Fibroblast of peridontal ligament (primary cell): ENCODE data around the gene FRY.
A peak's percentile ranks its signal among the peaks of the same experiment; 100 is the strongest.

Source experiments
- DNase-seq: peaks from one replicate; pipeline ENCODE4 v3.0.0-alpha.2; 2010; ENCODE audit errors: extremely low read depth

FRY gene

DNA sequence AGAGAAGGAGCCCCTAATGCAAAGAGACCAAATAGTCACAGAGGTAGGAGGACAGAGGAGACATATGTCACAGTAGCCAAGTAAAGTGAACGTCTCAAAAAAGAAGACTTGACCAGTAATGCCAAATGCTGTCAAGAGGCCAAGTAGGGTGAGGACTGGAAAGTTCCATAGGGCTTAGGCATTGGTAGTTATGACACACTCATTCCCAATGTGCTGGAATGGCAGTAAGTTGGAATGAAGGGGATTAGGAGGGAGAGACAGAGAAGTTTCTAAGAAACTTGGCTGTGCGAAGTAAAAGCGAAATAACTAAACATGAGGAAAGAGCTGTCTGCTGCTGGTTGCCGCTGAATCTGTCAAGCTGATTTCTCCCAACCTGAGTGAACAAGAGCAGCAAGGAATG is 14.9 kb upstream of the FRY start:
- DNase-seq = no peak

DNA sequence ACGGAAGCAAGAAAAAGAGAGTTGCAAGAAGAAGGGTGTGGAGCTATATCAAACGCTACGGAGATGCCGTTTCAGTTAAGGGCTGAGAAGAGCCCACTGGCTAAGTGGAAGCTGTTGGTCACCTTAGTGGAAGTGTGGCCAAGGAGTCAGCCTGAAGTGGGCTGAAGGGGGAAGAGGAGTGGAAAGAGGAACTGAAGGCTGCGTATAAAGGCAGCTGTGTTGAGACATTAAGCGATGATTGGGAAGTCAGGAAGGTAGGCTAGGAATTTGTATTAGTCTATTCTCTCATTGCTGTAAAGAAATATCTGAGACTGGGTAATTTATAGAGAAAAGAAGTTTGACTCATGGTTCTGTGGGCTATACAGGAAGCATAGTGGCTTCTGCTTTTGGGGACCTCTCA is 14.1 kb upstream of the FRY start:
- no peak for DNase-seq

DNA sequence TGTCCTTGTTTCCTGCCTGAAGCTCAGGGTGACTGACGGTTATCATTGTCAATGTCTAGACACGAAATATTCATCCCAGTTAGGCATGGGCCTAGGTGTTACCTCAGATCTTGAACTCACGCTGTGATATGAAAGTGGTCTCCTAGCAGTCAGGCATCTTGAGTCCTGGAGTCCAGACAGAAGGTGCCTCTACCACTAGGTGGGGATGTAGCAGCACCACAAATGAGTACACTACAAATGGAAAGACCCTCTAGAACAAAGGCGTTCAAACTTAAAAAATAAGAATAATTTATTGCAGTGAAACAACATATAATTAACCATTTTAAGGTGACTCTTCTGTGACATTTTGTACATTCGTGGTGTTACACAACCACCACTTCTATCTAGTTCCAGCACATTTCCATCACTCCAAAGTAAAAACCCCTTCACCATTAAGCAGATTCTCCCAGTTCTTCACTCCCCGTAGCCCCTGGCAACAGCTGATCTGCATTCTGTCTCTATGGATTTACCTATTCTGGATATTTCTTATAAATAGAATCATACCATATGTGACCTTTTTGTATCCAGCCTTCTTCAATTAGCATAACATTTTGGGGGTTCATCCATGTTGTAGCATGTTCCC is 11.9 kb upstream of the FRY start:
- DNase-seq = peak; percentile 83

DNA sequence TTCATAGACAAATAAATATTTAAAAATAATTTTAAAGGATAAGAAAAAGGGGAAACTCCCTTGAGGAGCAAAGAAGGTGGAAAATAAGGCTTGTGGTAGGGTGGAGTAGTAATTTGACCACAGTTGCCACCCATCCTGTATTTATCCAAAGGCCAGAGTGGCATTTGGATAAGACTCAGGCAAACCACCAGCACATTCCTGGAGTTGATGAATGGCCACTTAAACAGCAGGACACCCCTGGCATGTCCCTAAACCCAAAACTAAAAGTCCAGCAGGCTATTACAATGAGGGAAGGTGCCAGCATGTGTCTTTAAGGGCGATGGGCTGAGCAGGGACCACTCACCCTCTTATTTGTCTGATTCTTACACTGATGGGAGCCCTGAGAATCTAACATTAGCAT is 9.8 kb upstream of the FRY start:
- DNase-seq = no peak

DNA sequence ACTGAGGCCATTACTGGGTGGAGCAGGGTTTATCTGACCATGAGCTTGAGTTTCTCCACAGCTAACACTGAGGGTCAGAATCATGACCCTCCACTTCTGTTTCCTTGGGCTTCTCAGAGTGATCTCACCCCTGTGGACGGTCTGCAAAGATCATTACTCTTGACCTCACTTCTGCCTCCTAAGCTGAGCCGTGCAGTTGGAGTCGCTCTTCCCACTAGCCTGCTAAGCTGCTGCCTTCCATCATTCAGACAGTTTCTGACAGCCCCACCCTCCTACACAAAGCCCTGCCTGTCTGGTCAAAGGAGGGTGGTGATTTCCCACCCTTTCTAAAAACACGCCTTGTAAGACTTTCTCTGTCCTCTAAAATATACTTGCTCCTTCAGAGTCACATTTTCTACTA is 9.3 kb upstream of the FRY start:
- no peak for DNase-seq

- DNase-seq = no peak
These were observed 8.5 kb upstream of the FRY start for GRCh38 chr13:32023096-32023495.

DNA sequence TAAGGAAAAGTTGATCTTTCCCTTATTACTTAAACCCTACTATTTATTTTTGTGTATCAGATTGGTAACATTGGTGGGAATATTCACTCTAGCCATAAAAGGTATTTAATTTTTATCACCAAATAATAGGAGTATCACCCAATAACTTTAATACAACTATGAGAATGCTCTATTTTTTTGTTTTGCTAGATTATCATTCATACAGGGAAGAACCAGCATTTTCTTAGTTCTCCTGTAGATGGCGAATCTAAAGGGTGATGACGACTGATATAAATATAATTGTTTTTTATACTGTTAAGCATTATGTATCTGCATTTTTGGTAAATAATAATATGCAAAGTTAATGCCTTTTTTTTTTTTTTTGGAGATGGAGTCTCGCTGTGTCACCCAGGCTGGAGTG is 7.9 kb upstream of the FRY start:
- peak; percentile 51 for DNase-seq

- no peak for DNase-seq
These were observed 6.8 kb upstream of the FRY start for GRCh38 chr13:32024750-32025149.

DNA sequence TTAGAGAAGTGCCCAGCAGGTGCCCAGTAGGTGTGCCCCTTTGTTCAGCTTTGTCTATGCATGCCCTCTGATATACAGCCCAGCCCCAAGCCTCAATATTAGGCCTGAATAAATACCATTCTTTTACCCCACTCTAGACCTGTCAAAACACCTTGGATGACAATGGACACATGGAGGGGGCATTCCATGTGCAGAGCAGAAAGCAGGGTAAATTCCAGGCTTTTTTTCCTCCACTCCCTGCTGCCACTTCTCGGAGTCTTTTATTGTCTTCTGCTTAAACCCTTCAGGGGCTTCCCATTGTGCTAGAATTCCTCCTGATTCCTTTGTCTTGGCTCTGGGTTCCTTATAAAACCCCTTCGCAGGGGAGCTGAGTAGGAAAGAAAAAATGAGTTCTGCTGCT is 5.8 kb upstream of the FRY start:
- no peak for DNase-seq

- no peak for DNase-seq
These were observed 5.0 kb upstream of the FRY start for GRCh38 chr13:32026623-32027022.

DNA sequence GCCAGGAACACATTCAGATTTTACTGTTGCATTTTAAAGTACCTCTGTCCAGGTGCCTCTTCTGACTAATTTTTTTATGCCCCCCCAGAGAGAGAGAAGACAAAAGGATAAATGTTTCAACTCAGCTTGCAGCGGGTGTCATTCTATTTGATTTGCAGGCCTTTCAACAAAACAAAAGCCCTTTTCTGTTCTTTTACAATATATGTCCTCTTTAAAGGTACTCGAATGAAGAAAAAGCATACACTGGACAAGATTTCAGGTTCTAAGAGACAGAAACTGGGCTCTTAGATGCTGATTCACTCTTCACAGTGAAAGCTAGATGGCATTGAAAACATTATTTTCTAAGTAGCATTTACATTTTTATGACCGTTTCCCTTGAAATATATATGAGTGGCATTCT is 2.9 kb upstream of the FRY start:
- DNase-seq = no peak

DNA sequence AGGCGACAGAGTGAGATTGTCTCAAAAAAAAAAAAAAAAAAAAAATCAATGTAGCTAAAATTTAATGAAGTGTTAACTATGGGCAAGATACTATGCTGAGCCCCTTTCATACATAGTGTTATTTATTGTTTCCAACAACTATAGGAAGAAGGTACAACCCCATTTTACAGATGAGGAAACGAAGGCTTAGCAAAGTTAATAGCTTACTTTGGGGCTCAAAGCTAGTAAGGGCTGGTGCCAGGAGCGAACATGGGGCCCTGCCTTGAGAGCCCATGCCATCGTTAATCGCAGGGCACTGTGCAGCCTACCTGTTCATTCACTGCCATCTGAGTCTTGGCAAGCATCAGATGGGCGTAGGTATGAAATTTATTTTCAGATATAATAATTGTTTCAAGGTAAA is 1.9 kb upstream of the FRY start:
- no peak for DNase-seq

GRCh38 chr13:32031815-32032370 is 319 bp downstream of the FRY start:
- no peak for DNase-seq

DNA sequence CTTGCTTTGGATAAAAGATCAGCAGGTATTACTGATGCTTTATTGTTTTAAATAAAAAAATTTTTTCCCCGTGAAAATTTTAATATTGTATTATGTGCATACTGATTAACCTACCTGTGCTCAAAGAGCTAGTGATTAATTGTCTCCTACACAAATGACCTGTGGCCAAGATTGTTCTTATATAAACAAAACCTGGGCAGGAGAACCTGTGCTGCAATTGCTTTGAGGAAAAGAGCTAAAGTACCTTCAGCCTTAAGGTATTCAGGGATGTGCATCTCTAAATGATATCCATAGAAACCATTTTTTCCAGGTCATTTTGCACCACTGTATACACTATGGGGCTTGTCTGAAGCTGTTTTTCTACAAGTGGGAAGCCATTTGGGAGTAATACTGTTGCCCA is 1.2 kb downstream of the FRY start:
- no peak for DNase-seq

DNA sequence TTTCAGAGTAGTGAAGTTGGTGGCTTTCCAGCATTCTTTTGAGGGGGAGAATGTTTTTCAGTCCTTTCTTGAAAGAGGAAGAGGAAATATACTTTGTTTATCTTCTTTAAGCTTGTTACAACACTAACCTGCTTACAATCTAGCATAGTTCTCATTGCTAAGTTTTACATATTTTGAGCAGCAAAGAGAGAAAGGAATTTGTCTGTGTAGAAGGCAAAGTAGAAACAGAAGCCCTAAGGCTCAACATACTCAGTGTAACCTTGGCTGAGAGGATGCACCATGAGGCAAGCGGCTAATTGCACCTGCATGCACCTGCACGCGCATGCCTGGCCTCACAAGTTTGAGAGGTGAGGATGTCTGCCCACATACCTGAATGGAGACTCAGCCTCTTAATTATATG is 2.2 kb downstream of the FRY start:
- DNase-seq = no peak

GRCh38 chr13:32035716-32036115 is 4.1 kb downstream of the FRY start:
- DNase-seq = no peak

GRCh38 chr13:32036126-32036695 is 4.6 kb downstream of the FRY start:
- DNase-seq = no peak

- DNase-seq = no peak
These were observed 5.2 kb downstream of the FRY start for GRCh38 chr13:32036757-32037156.

- no peak for DNase-seq
These were observed 5.9 kb downstream of the FRY start for GRCh38 chr13:32037471-32037870.

GRCh38 chr13:32038343-32038742 is 6.8 kb downstream of the FRY start:
- no peak for DNase-seq

GRCh38 chr13:32039056-32039455 is 7.5 kb downstream of the FRY start:
- peak; percentile 42 for DNase-seq

DNA sequence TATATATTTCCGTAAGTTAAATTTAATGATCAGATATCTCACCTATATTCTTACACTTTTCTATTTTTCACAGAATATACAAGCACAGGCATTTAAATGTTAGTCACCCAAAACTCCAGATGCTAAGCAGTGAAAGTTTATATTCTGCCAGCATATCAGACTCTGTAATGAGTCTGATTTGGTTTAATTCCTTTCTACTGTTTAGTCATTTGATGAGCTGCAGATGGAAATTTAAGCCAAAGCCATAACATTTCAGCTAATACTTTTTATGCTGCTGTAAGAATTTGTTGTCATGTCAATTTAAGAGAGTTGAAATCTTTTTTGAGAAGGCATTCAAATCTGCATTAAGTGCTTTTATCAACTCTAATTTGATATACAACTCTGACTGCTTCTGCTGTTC is 8.0 kb downstream of the FRY start:
- DNase-seq = peak; percentile 61

DNA sequence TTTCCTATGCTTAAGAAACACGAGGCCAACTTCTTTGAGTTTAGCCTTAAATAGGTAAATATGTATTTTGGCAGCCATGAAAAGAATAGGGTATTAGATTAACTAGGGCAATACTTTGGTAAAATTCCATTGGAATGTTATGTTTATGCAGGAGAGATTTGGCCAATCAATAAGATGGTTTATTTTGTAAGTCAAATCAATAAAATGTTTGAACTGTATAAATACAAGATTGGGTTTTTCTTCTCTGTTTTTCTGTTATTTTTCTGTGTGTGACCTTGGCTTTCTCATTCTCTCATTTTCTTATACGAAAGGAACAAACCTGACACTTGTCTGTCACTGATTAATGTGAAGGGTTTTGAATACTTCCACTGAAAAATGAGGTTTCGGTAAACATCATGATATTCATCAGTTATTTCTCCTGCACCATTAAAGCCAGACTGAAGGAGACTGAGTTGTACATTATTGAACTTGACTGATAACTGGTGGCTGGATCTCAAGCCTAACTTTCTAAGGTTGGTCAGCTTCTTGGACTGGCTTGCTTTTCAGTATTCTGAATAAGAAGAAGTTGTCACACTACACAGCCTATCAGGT is 8.6 kb downstream of the FRY start:
- no peak for DNase-seq

DNA sequence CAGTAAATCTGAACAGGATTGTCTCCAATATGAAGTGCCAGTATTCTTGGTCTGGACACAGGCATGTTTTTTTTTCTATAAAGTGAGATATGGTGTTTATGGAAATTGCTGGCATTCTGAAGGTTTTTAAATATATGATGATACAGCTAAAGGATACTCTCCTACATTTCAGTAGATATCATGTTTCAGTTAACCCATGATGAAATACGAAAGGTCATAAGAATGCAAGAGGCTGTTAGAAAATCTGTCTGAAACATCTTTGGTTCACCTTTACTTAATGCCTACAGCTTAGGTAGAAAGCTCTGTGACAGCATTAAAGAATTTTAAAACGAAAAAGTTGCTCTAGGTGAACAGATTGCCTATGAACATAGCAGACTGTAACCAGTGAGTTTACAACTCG is 9.1 kb downstream of the FRY start:
- no peak for DNase-seq
